Ascending aorta (tissue), 2 donors: ENCODE measurements around the gene IQGAP2. TPM values are rescaled to one million over a fixed set of nuclear protein-coding genes. Genes with fewer than 3 reads are reported as not detected.

Source experiments
- DNase-seq, 2 donors: peaks; one replicate each; pipeline ENCODE4 v3.0.0-alpha.2; 2019; ENCODE audit warnings: low spot score in 2 of 2
- H3K27ac ChIP-seq, 2 donors: fragments of 200-600 bp; sonication (generic); one replicate each; pipeline ENCODE4 v1.5.1; 2016 to 2017; ENCODE audit warnings: mild to moderate bottlenecking in 1 of 2
- H3K27me3 ChIP-seq: fragments of 200-600 bp; sonication (generic); one replicate; pipeline ENCODE4 v1.5.1; 2017
- H3K36me3 ChIP-seq, 2 donors: fragments of 200-600 bp; sonication (generic); one replicate each; pipeline ENCODE4 v1.5.1; 2016
- H3K4me1 ChIP-seq, 2 donors: fragments of 200-600 bp; sonication (generic); one replicate each; pipeline ENCODE4 v1.5.1; 2016 to 2017; ENCODE audit warnings: mild to moderate bottlenecking in 1 of 2
- H3K4me3 ChIP-seq, 2 donors: fragments of 200-600 bp; sonication (generic); one replicate each; pipeline ENCODE4 v1.5.1; 2016 to 2017; ENCODE audit warnings: mild to moderate bottlenecking in 1 of 2
- H3K9me3 ChIP-seq, 2 donors: fragments of 200-600 bp; sonication (generic); one replicate each; pipeline ENCODE4 v1.5.1; 2016
- intact Hi-C: fragments of 100-400 bp; cut with DNase I; formaldehyde crosslinking; loops from one replicate; pipeline ENCODE4 v1.15.1; 2023
- total RNA-seq: library from RNA; depleted of rRNA; stranded (reverse); fragments of >200 nt; gene quantifications from one replicate; pipeline ENCODE4 v1.1.0, GENCODE V29; 2016
- TF ChIP-seq, protein P1 (sequence below), 3 experiments: fragments of 200-600 bp in 2 of 3; fragments of 450-650 bp in 1 of 3; sonication (generic) in 2 of 3; IDR thresholded peaks; one replicate each; pipeline ENCODE4 v1.5.1; 2016 to 2019; ENCODE audit warnings: antibody characterized with exemption in 3 of 3, mild to moderate bottlenecking in 1 of 3, moderate library complexity in 1 of 3

IQGAP2 gene
- total RNA-seq, 1 donor from 2014 or later: 19.8 TPM

GRCh38 chr5:76487386-76487785, 84.3 kb downstream of the IQGAP2 start:
- no peaks in the 10 kb centered on the region for H3K36me3 ChIP-seq
- no peaks in the 10 kb centered on the region for H3K9me3 ChIP-seq
- H3K27me3 ChIP-seq: no peaks in the 10 kb centered on the region
- no peaks in the 10 kb centered on the region for H3K4me1 ChIP-seq
- H3K4me3 ChIP-seq: no peak overlapping the region
- DNase-seq: no peak
- TF ChIP-seq, protein P1, sequence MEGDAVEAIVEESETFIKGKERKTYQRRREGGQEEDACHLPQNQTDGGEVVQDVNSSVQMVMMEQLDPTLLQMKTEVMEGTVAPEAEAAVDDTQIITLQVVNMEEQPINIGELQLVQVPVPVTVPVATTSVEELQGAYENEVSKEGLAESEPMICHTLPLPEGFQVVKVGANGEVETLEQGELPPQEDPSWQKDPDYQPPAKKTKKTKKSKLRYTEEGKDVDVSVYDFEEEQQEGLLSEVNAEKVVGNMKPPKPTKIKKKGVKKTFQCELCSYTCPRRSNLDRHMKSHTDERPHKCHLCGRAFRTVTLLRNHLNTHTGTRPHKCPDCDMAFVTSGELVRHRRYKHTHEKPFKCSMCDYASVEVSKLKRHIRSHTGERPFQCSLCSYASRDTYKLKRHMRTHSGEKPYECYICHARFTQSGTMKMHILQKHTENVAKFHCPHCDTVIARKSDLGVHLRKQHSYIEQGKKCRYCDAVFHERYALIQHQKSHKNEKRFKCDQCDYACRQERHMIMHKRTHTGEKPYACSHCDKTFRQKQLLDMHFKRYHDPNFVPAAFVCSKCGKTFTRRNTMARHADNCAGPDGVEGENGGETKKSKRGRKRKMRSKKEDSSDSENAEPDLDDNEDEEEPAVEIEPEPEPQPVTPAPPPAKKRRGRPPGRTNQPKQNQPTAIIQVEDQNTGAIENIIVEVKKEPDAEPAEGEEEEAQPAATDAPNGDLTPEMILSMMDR (IDR thresholded peaks at IDR 0.05): no peak
- intact Hi-C loops: no loop called here
- H3K27ac ChIP-seq: no peak overlapping the region

DNA sequence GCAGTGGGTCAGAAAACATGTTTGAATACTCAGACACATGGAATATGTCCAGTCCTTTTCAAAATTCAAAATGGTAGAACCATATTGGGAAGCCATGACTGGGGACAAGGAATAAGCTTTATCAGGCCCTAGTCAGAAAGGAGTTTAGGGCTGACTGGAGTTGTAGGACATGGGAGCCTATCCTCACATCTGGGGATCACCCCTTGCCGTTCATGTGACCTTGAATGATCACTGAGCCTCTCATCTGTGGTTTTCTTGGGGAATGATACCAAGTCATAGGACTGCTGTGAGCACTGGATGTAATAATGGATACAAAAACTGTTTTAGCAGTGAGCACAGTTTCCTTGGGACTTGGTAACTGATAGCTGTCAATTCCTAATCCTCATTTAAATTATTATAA, 84.7 kb downstream of the IQGAP2 start:
- Histone ChIP-seq H3K4me1 (no peaks in the 10 kb centered on the region), H3K27ac (no peak overlapping the region), H3K27me3 (no peaks in the 10 kb centered on the region), H3K9me3 (no peaks in the 10 kb centered on the region), H3K36me3 (no peaks in the 10 kb centered on the region), H3K4me3 (no peak overlapping the region)
- intact Hi-C loops: no loop called here
- no peak for DNase-seq
- TF ChIP-seq, protein P1 (IDR thresholded peaks at IDR 0.05): no peak

- intact Hi-C loops: no loop called here
- Histone ChIP-seq H3K36me3 (no peaks in the 10 kb centered on the region), H3K9me3 (no peaks in the 10 kb centered on the region), H3K27me3 (no peaks in the 10 kb centered on the region), H3K27ac (no peak overlapping the region), H3K4me1 (no peaks in the 10 kb centered on the region), H3K4me3 (no peak overlapping the region)
- DNase-seq: no peak
- TF ChIP-seq, protein P1 (IDR thresholded peaks at IDR 0.05): no peak
These were observed 85.9 kb downstream of the IQGAP2 start for GRCh38 chr5:76488969-76489368.

- intact Hi-C loops: no loop called here
- no peak overlapping the region for H3K4me3 ChIP-seq
- no peaks in the 10 kb centered on the region for H3K36me3 ChIP-seq
- TF ChIP-seq, protein P1 (IDR thresholded peaks at IDR 0.05): no peak
- no peak for DNase-seq
- no peaks in the 10 kb centered on the region for H3K27me3 ChIP-seq
- H3K4me1 ChIP-seq: no peaks in the 10 kb centered on the region
- H3K9me3 ChIP-seq: no peaks in the 10 kb centered on the region
- H3K27ac ChIP-seq: no peak overlapping the region
These were observed 87.0 kb downstream of the IQGAP2 start for GRCh38 chr5:76489877-76490688.

DNA sequence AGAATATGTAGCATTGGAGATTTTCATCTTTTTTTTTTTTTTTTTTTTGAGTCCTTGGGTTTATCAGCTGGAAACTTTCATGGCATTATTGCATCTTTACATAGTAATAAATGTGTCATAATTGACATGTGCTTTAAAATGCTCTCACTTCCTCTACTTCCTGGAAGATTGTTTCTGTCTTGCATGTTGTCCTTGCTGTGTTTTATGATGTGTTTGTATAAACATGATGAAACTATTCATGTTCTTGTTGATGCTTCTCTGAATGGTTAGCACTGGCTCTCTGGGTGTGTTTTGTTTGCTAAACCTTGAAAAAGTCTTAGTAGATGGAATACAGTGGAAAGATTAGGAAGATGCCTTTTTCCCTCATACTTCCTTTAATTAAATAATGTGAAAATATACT, 87.9 kb downstream of the IQGAP2 start:
- intact Hi-C loops: no loop called here

More for the DNA sequence above, 87.9 kb downstream of the IQGAP2 start:
- no peak for DNase-seq
- no peaks in the 10 kb centered on the region for H3K27me3 ChIP-seq
- no peaks in the 10 kb centered on the region for H3K36me3 ChIP-seq
- TF ChIP-seq, protein P1 (IDR thresholded peaks at IDR 0.05): no peak
- no peaks in the 10 kb centered on the region for H3K4me1 ChIP-seq
- no peak overlapping the region for H3K4me3 ChIP-seq
- H3K27ac ChIP-seq: no peak overlapping the region
- no peaks in the 10 kb centered on the region for H3K9me3 ChIP-seq
